Calu3 (cell line): ENCODE measurements around the gene PICALM. TPM values are rescaled to one million over a fixed set of nuclear protein-coding genes. Genes with fewer than 3 reads are reported as not detected.
"Not testable (repeated sequence)": the region's sequence is repeated elsewhere in the genome, so short reads cannot be mapped to it uniquely, and the experiment has no call there.

Source experiments
- BruUV-seq: library from RNA; stranded (reverse); fragments of 400-500 nt; replicated peaks from 2 replicates; lab custom pipeline; 2021; lab: Mats Ljungman, UMichigan
- CTCF ChIA-PET: fragments of 300-600 bp; sonication (Branson Sonifier 250); formaldehyde crosslinking; loops from one replicate; lab custom pipeline; 2022; ENCODE audit warnings: antibody characterized with exemption; lab: Charles Lee
- DNase-seq: peaks from one replicate; pipeline ENCODE4 v3.0.0; 2022
- H3K27ac Mint-ChIP-seq: one replicate; pipeline ENCODE4 v1.8.0; 2022; ENCODE audit warnings: mixed read lengths; ENCODE audit not compliant: unreplicated experiment
- H3K27me3 Mint-ChIP-seq: one replicate; pipeline ENCODE4 v1.8.0; 2022; ENCODE audit warnings: mixed read lengths; ENCODE audit not compliant: unreplicated experiment
- H3K36me3 Mint-ChIP-seq: one replicate; pipeline ENCODE4 v1.8.0; 2022; ENCODE audit warnings: mild to moderate bottlenecking, moderate library complexity, mixed read lengths; ENCODE audit not compliant: insufficient read depth, unreplicated experiment
- H3K4me1 Mint-ChIP-seq: one replicate; pipeline ENCODE4 v1.8.0; 2022; ENCODE audit warnings: mild to moderate bottlenecking, low read depth, mixed read lengths; ENCODE audit not compliant: unreplicated experiment
- H3K4me3 Mint-ChIP-seq: one replicate; pipeline ENCODE4 v1.8.0; 2022; ENCODE audit warnings: mild to moderate bottlenecking, low read depth, moderate library complexity, mixed read lengths; ENCODE audit not compliant: unreplicated experiment
- H3K9me3 Mint-ChIP-seq: one replicate; pipeline ENCODE4 v1.8.0; 2022; ENCODE audit warnings: low read depth, mixed read lengths; ENCODE audit not compliant: unreplicated experiment
- CTCF ChIP-seq: fragments of 200-600 bp; IDR thresholded peaks from one replicate; pipeline ENCODE4 v1.8.0; 2022; ENCODE audit warnings: antibody characterized with exemption; ENCODE audit not compliant: unreplicated experiment
- intact Hi-C: fragments of 100-400 bp; cut with micrococcal nuclease; formaldehyde crosslinking; loops from one replicate; pipeline ENCODE4 v1.10.0; 2022; ENCODE audit not compliant: unreplicated experiment
- total RNA-seq: library from RNA; stranded (reverse); gene quantifications from 2 replicates; pipeline ENCODE4 v1.2.3, GENCODE V29; 2022

PICALM gene
- total RNA-seq, 1 experiment from 2014 or later: 124 TPM

- DNase-seq: no peak
Measured at GRCh38 chr11:85961130-85961529, 107.8 kb downstream of the PICALM start.

DNA sequence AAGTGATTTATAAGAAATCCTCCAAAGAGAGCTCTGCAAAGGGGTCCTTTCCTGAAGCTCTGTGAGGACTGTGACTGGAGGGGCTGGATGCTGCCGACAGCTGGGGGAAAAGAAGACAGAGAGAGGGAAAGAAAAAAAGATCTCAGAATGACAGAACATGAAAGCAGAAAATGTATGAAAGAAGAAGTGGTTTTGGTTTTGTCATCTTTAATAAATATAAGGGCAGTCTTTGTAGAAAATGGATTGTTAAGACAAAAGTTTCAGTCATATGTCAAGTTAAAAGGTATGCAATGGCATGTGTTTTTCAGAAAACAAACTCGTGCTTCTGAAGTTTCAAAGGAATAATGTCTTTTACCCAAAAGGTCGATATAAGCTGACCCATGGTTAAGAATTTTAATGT lies 108.2 kb downstream of the PICALM start:
- H3K36me3 Mint-ChIP-seq: peaks cover 39% of the 10 kb centered on the region
- CTCF ChIA-PET: no interaction called here

More at GRCh38 chr11:85961130-85961529, 107.8 kb downstream of the PICALM start:
- Mint-ChIP-seq H3K27ac (no peak overlapping the region), H3K9me3 (no peaks in the 10 kb centered on the region), H3K4me3 (no peak overlapping the region), H3K36me3 (peaks cover 41% of the 10 kb centered on the region), H3K4me1 (no peaks in the 10 kb centered on the region), H3K27me3 (no peaks in the 10 kb centered on the region)
- no peak for TF ChIP-seq CTCF
- no TSS peak for BruUV-seq
- intact Hi-C loops: no loop called here
- CTCF ChIA-PET: interaction anchor here (0.6 kb wide), 1 partner anchor 927 kb away, joined by 4 read pairs; no protein-coding TSS in a partner anchor

DNA sequence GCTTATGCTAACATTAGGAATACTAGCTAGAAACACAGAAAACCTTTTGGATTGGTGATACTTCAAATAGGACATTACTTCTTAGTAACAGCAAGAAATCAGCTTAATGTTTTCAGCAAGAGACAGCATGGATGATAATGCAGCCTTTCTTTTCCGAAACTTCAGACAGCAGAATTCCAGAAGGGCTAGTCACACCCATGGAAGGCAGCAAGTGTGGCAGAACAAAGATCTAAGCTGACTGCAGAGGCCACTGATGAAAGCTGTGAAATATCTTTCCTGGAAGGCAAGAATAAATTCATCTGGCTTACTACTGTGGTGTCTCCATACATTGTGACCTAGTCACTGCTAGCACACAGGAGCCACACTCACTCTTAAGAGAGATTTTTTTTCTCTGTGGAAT lies 113.4 kb downstream of the PICALM start:
- intact Hi-C loops: no loop called here
- Mint-ChIP-seq H3K4me1 (peaks cover 6% of the 10 kb centered on the region), H3K27me3 (no peaks in the 10 kb centered on the region), H3K4me3 (no peak overlapping the region), H3K27ac (no peak overlapping the region), H3K36me3 (peaks cover 29% of the 10 kb centered on the region), H3K9me3 (peaks cover 3% of the 10 kb centered on the region)
- no peak for TF ChIP-seq CTCF
- no TSS peak for BruUV-seq
- CTCF ChIA-PET: interaction anchor here (0.7 kb wide), 1 partner anchor 71 kb away, joined by 4 read pairs; no protein-coding TSS in a partner anchor
- DNase-seq: no peak

More for the DNA sequence above, 108.2 kb downstream of the PICALM start:
- H3K9me3 Mint-ChIP-seq: no peaks in the 10 kb centered on the region
- H3K27ac Mint-ChIP-seq: no peak overlapping the region
- intact Hi-C loops: no loop called here
- DNase-seq: no peak
- no peak for TF ChIP-seq CTCF
- no peaks in the 10 kb centered on the region for H3K4me1 Mint-ChIP-seq
- H3K4me3 Mint-ChIP-seq: no peak overlapping the region
- BruUV-seq: no TSS peak
- no peaks in the 10 kb centered on the region for H3K27me3 Mint-ChIP-seq

GRCh38 chr11:85953491-85954143 lies 115.3 kb downstream of the PICALM start:
- BruUV-seq: no TSS peak
- no peaks in the 10 kb centered on the region for H3K27me3 Mint-ChIP-seq
- H3K9me3 Mint-ChIP-seq: peaks cover 3% of the 10 kb centered on the region
- no peak for DNase-seq
- CTCF ChIA-PET: no interaction called here
- H3K36me3 Mint-ChIP-seq: peaks cover 14% of the 10 kb centered on the region
- H3K27ac Mint-ChIP-seq: no peak overlapping the region
- intact Hi-C loops: no loop called here
- no peak for TF ChIP-seq CTCF
- H3K4me3 Mint-ChIP-seq: no peak overlapping the region
- peaks cover 11% of the 10 kb centered on the region for H3K4me1 Mint-ChIP-seq

GRCh38 chr11:85952108-85952485 lies 116.8 kb downstream of the PICALM start:
- intact Hi-C loops, H3K27ac Mint-ChIP-seq, H3K9me3 Mint-ChIP-seq, H3K27me3 Mint-ChIP-seq, BruUV-seq, DNase-seq, CTCF ChIA-PET, H3K4me3 Mint-ChIP-seq: not testable (repeated sequence)
- peaks cover 22% of the 10 kb centered on the region for H3K4me1 Mint-ChIP-seq
- H3K36me3 Mint-ChIP-seq: peaks cover 14% of the 10 kb centered on the region
